SU-DHL-6 (cell line): ENCODE measurements around the gene RNF114.

Source experiments
- EZH2phosphoT487 ChIP-seq: fragments of 200-600 bp; sonication (generic), shearing (Covaris generic); conservative IDR thresholded peaks from 2 replicates; pipeline ENCODE4 v1.6.1; 2018; ENCODE audit warnings: mild to moderate bottlenecking, antibody characterized with exemption, low read length, moderate library complexity, mixed read lengths
- TF ChIP-seq, protein P1 (sequence below): fragments of 200-600 bp; sonication (generic); IDR thresholded peaks from one replicate; pipeline ENCODE4 v1.5.1; 2017; ENCODE audit warnings: antibody characterized with exemption, mild to moderate bottlenecking, low read length, moderate library complexity; ENCODE audit not compliant: insufficient read depth, poor library complexity, severe bottlenecking

DNA sequence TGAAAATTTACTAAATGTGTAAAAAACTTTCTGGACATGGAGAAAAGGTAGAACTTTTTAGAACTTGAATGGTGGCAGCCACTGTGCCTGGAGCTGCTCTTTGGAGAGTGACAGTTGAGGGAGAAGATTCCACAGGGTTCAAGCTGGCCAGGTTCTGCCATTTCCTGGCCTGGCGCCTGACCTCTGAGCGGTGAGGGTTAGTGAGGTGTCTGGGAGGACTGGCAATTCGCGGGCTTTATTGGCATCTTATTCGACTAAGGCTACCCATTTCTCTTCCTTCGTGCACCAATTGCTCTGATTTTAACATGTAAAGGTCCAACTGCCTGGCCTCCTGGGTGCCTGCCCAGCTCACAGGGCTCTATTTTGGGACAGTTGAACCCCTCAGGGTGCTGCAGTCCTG is 49.0 kb downstream of the RNF114 start:
- TF ChIP-seq, protein P1, sequence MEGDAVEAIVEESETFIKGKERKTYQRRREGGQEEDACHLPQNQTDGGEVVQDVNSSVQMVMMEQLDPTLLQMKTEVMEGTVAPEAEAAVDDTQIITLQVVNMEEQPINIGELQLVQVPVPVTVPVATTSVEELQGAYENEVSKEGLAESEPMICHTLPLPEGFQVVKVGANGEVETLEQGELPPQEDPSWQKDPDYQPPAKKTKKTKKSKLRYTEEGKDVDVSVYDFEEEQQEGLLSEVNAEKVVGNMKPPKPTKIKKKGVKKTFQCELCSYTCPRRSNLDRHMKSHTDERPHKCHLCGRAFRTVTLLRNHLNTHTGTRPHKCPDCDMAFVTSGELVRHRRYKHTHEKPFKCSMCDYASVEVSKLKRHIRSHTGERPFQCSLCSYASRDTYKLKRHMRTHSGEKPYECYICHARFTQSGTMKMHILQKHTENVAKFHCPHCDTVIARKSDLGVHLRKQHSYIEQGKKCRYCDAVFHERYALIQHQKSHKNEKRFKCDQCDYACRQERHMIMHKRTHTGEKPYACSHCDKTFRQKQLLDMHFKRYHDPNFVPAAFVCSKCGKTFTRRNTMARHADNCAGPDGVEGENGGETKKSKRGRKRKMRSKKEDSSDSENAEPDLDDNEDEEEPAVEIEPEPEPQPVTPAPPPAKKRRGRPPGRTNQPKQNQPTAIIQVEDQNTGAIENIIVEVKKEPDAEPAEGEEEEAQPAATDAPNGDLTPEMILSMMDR = no peak
- no peak for TF ChIP-seq EZH2phosphoT487
